Forelimb muscle (tissue), 1 donor: ENCODE results near the gene LRP5. TPM values are rescaled to one million over a fixed set of nuclear protein-coding genes. Genes with fewer than 3 reads are reported as not detected.
"Not testable (repeated sequence)": the region's sequence is repeated elsewhere in the genome, so short reads cannot be mapped to it uniquely, and the experiment has no call there.

Experiments
- DNase-seq: peaks from one replicate; pipeline ENCODE4 v3.0.0-alpha.2; 2013; ENCODE audit warnings: low read depth
- polyA plus RNA-seq: library from polyadenylated mRNA; unstranded; fragments of 120-200 nt; gene quantifications from one replicate; pipeline ENCODE4 v1.2.1, GENCODE V29; 2013; ENCODE audit not compliant: insufficient read length

The LRP5 gene
- polyA plus RNA-seq, 1 donor = 51.4 TPM

GRCh38 chr11:68282141-68282860, 30.1 kb upstream of the LRP5 start:
- no peak for DNase-seq

DNA sequence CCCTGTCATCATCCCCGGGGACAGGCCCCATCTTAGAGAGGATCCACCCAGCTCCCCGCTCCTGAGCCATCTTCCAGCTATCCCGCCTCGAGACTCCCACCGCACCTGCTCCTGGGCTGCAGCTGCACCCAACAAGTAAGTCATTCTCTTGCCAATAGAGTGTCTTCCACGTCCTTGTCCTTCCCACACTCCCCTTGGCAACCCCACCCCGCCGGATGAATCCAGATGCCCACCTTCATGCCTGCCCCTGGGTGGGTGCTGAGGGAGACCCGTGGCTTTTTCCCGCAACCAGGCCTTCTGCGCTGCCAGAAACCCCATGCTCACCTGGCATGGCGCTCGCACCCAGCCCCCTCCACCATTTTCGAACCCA, 29.5 kb upstream of the LRP5 start:
- DNase-seq = no peak

GRCh38 chr11:68284588-68284987, 27.8 kb upstream of the LRP5 start:
- DNase-seq = not testable (repeated sequence)

- no peak for DNase-seq
Measured at GRCh38 chr11:68287419-68287818, 25.0 kb upstream of the LRP5 start.

DNA sequence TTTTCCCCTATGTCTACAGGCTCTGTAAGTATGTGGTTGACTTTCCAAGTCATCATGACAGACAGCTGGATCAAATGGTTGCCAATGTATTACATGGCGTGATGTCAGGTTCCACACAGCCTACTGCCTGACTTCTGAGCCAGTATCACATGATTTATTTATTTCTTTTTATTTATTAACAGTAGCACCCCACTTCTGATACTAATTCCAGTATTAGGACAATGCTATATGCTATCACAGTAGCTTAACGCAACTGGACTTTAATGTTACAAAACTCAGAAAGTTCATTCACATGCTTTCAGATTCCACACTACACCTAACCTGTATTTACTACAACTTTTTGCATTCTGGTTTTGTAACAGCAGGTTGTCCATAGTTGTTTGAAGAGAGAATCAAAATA, 22.9 kb upstream of the LRP5 start:
- DNase-seq = no peak

DNA sequence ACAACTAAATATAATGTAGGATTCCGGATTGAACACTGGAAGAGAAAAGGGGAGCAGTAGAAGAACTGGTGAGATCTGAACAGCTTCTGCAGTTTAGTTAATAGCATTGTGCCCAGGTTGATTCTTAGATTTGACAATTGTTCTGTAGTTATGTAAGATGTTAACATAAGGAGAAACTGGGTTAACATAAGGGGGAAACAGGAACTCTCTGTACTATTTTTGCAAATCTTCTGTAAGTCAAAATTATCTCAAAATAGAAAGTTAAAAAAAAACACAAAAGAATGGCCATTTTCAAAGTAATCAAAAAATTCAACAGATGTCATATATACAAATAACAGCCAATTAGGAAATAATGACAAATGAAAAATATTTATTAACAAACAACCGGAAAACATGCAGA, 18.7 kb upstream of the LRP5 start:
- DNase-seq = no peak

GRCh38 chr11:68295271-68295670, 17.1 kb upstream of the LRP5 start:
- DNase-seq = no peak

GRCh38 chr11:68295940-68296339, 16.5 kb upstream of the LRP5 start:
- no peak for DNase-seq

- DNase-seq = no peak
Measured at GRCh38 chr11:68296344-68297051, 15.9 kb upstream of the LRP5 start.

- DNase-seq = no peak
Measured at GRCh38 chr11:68297052-68297378, 15.4 kb upstream of the LRP5 start.

DNA sequence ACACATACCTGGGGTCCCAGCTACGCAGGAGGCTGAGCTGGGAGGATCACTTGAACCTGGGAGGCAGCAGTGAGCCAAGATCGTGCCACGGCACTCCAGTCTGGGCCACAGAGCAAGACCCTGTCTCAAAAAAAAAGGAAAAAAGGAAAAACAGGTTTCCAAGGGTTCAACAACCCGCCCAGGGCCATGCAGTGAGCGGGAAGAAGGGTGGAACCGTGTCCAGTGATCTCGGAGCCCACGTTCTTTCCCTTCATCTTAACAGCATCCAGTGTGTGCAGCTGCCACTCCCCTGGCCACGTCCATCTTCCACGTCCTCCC, 14.9 kb upstream of the LRP5 start:
- DNase-seq = no peak

DNA sequence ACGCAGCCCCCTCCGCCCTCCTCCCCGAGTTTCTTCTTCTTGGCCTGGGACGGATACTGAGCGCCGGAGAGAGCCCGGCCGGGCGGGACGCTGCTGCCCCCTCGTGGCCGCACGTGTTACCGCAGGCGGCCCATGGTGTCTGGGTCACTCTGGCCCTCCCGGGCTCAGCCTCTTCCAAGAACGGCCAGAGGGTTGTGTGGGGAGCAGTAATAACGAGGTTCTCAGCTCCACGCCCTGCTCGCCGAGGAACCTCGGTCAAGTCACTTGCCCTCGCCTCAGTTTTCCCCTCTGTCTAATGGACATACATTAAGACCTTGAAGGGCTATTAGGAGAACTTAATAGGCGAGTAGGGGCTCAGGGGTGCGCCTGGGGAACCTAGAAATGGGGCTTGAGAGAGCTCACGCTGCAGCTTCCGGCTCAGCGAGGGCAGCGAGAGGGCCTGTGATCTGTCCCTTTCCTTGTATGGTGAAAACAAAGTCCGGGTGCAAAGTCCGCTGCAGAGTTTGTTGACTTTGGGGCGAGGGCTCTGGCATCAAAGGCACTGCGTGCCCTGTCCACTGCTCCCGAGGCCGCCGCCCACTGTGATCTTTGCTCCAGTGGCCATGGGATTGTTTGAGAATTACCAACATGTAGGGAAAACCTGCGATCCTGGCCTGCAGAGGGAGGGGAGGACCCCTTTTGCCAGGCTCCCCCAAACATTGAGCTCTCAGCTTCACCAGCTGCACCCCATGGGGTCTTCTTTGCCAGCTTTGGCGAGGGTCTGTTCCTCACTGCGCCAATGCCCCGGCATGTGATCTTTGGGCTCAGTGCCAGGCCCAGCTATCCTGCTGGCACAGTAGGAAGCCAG, 14.4 kb upstream of the LRP5 start:
- no peak for DNase-seq

DNA sequence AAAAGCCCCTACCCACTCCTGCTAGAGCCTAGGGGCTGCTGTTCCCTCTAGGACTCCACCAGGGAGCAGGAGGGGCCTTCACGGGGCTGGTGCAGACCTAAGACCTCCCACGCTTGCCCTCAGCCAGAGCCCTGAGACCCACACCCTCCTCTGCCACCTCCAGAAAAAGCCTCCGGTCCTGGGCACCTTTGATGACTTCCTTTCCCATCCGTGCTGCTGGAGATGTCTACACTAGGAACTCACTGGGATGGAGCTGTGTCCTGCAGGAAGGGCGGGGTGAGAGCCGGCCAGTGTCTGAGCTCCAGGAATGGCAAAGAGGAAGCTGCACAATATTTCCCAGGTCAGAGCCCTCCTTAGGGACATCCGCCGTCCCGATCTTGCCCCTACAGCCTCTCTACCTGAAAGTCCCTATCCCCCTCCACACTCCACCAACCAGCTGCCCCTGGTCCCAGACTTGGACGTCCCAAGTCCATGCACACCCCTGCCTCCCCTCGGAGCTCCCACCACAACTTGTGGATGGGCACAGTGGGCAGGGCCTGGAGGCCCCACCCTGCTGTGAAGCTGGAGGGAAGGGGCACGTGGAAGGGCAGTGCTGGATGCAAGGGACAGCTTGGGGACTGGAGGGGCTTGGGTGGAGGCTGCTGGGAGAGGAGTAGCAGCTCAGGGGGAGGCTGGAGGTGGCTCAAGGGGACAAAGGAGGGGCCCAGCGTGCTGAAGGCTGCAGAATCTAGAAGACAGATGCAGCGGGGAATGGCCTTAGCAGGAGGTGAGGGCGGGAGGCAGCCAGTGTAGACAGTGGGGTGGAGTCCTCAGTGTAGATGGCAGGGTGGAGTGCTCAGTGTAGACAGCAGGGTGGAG, 13.5 kb upstream of the LRP5 start:
- DNase-seq = no peak

DNA sequence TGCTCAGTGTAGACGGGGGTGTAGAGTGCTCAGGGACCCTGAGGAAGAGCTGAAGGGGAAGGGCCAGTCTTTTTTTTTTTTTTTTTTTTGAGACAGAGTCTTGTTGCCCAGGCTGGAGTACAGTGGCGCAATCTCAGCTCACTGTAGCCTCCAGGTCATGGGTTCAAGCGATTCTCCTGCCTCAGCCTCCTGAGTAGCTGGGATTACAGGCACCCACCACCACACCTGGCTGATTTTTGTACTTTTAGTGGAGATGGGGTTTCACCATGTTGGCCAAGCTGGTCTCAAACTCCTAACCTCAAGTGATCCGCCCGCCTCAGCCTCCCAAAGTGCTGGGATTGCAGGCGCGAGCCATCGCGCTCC, 12.9 kb upstream of the LRP5 start:
- DNase-seq = not testable (repeated sequence)

GRCh38 chr11:68300076-68300830, 12.1 kb upstream of the LRP5 start:
- DNase-seq = no peak

- DNase-seq = no peak
Measured at GRCh38 chr11:68302256-68302655, 10.1 kb upstream of the LRP5 start.

DNA sequence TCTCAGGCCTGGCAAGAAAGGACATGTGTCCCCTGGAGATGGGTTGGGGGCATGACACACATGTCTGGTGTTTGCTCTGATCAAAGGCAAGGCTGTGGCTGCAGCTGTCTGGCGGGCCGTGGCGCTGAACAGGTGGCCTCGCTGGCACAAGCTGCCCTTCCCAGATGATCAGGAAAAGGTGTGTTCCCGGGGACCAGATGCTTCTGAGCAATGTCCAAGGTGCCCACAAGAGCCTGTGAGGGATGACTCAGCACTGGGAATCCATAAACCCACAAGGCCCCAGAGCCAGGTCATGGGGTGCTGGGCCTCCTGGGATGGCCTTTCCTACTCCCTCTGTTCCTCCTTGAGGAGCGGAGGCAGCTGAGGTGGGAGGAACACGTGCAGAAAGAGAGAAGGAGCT, 9.7 kb upstream of the LRP5 start:
- DNase-seq = no peak

GRCh38 chr11:68303083-68303482, 9.3 kb upstream of the LRP5 start:
- DNase-seq = no peak

DNA sequence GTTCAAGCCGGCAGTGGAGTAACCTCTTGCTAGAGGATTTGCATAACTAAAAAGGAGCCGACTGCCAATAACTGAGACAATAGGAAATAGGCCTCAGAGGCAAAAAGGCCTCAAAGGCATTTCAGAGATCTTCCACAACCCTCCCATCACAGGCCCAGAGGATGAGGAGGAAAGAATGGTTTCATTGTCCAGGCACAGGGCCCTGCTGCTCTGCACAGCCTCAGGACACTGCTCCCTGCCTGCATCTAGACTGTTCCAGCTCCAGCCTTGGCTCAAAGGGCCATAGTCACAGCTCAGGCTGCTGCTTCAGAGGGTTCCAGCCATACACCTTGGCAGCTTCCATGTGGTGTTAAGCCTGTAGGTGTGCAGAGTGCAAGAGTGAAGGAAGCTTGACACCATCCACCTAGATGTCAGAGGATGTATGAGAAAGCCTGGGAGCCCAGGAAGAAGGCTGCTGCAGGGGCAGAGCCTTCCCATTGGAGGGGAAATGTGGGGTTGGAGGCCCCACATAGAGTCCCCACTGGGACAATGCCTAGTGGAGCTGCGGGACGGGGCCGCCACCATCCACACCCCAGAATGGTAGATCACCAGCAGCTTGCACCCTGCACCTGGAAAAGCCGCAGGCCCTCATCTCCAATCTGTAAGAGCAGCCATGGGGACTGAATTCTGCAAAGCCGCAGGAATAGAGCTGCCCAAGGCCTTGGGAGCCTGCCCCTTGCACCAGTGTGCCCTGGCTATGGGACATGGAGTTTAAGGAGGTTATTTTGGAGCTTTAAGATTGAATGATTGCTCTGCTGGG, 8.2 kb upstream of the LRP5 start:
- no peak for DNase-seq

GRCh38 chr11:68306636-68307035, 5.8 kb upstream of the LRP5 start:
- DNase-seq = no peak

DNA sequence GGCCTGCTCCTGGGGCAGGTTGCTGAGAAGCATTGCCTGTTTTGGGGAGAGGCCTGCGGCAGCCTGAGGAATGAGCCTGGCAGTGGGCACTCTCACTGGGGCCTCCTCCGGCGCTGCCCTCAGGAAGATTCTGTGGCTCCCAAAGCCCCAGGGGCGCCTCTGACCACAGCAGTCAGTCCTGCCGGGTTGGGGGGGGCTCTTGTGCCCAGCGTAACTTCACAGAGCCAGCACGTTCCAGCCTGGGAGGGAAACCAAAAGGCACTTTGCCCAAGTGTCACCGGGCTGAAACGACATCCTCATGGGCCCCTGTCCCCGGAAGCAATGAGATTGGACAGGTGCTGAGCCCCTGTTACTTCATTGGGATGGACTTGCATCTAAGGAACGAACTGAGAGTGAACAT, 4.3 kb upstream of the LRP5 start:
- no peak for DNase-seq
